HG03139 (cell line): Measurements from ENCODE around the gene ZNF22.

Experiments used
- ATAC-seq: cut with Tn5 transposase; IDR thresholded peaks from one replicate; pipeline ENCODE4 v1.9.1; 2021; ENCODE audit not compliant: unreplicated experiment

Gene ZNF22

GRCh38 chr10:45000752-45001380, at the start of gene ZNF22:
ZNF22 (plus strand) TSS chr10:45000923; CDS start chr10:45003369, 2,446 bp downstream.
- peak; percentile 67 for ATAC-seq

GRCh38 chr10:44951576-44952226, 49.0 kb upstream of the ZNF22 start:
- ATAC-seq, result no peak

GRCh38 chr10:44952779-44953231, 47.9 kb upstream of the ZNF22 start:
- no peak for ATAC-seq

- ATAC-seq, result no peak
Measured at GRCh38 chr10:44954042-44954441, 46.7 kb upstream of the ZNF22 start.

- ATAC-seq, result no peak
Measured at GRCh38 chr10:44954962-44955361, 45.8 kb upstream of the ZNF22 start.

- ATAC-seq, result no peak
Measured at GRCh38 chr10:44955413-44956070, 45.2 kb upstream of the ZNF22 start.

- ATAC-seq, result no peak
Measured at GRCh38 chr10:44956226-44956625, 44.5 kb upstream of the ZNF22 start.

GRCh38 chr10:44956717-44957706, 43.7 kb upstream of the ZNF22 start:
- ATAC-seq, result no peak

GRCh38 chr10:44958196-44958897, 42.4 kb upstream of the ZNF22 start:
- no peak for ATAC-seq

- no peak for ATAC-seq
Measured at GRCh38 chr10:44958898-44959246, 41.9 kb upstream of the ZNF22 start.

- ATAC-seq, result peak; percentile 95
Measured at GRCh38 chr10:44959247-44960087, 41.3 kb upstream of the ZNF22 start, which contains the start of gene RASSF4. RASSF4 (plus strand) TSS chr10:44959802; CDS start chr10:44970203, 10,401 bp downstream.

- ATAC-seq, result no peak
Measured at GRCh38 chr10:44960088-44960460, 40.6 kb upstream of the ZNF22 start.

GRCh38 chr10:44960482-44961229, 40.1 kb upstream of the ZNF22 start:
- no peak for ATAC-seq

- ATAC-seq, result no peak
Measured at GRCh38 chr10:44961230-44961571, 39.5 kb upstream of the ZNF22 start.

- no peak for ATAC-seq
Measured at GRCh38 chr10:44961931-44962750, 38.6 kb upstream of the ZNF22 start.

GRCh38 chr10:44962870-44963738, 37.6 kb upstream of the ZNF22 start:
- no peak for ATAC-seq
